HG03039 (cell line): ENCODE measurements around the gene RILP.

Experiments used
- ATAC-seq: cut with Tn5 transposase; IDR thresholded peaks from one replicate; pipeline ENCODE4 v1.9.1; 2021; ENCODE audit warnings: mild to moderate bottlenecking, moderate library complexity; ENCODE audit not compliant: unreplicated experiment

The RILP gene

DNA sequence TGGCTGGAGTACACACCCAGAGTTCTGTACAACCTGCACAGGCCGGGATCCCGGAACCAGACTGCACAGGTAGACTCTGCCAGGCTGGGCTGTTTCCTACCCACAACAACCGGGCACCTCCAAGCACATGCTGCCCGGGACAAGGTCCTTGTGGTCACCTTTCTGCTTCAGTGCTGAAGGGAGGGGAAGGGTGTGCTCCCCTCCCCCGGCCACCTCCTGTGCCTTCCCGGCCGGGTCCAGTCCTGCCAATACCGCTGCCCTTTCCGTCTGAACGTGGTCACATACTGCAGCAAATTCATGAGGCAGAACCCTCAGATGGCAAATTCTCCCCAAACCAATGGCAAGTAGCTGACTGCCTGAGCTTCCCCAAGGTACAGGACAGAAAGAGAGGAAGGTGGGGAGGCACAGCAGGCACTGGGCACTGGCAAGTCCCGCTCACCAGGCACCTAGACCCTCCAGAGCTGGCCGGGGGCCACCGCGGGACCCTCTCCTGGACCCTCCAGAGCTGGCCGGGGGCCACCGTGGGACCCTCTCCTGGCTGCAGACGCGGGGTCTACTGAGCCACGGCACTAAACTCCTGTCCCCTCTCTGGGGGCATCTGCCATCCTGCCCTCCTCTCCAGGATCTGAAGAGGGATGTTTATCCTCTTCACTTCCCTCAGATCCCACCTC is 43.9 kb downstream of the RILP start:
- no peak for ATAC-seq

GRCh38 chr17:1604831-1605528 is 44.7 kb downstream of the RILP start:
- no peak for ATAC-seq

DNA sequence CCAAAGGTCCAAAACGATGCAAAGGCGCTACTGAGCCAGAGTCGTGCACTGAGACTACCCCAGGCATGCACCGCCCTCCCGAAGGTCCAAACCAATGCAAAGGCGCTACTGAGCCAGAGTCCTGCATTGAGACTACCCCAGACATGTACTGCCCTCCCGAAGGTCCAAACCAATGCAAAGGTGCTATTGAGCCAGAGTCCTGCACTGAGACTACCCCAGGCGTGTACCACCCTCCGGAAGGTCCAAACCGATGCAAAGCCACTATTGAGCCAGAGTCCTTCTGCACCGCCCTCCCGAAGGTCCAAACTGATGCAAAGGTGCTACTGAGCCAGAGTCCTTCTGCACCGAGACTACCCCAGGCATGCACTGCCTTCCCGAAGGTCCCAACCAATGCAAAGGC is 48.1 kb downstream of the RILP start:
- ATAC-seq = no peak

DNA sequence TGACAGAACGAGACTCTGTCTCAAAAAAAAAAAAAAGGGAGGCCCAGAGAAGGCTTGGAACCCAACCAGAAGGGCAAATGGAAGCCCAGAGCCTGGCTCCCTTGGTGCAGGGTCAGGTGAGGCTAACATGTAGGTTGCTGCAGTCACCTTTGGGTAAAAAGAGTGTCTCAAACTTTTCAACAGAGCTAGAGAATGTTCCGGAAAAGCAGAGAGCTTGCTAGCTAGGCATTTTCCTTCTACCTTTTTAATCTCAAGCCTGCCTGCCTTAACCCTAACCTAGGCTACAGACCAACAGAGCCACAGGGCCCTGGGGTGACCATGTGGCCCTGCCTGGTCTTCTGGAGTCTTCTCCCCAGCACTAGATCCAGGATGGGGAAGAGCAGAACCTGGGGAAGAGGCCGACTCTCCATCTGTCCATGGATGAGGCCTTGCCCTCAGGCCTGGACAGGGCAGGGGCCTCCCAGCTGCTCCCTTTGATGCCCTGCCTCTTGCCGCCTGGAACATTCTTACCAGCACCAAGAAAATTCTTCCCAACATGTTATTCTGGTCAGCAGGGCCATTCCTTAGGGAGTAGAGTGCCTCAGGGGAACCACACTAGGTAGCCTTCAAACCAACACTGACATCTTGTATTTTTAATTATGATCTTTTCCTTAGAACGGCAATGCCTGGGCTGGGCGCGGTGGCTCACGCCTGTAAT is 51.1 kb downstream of the RILP start:
- no peak for ATAC-seq

- ATAC-seq = no peak
These were observed 51.8 kb downstream of the RILP start for GRCh38 chr17:1597861-1598342.
